Stimulated activated CD4-positive, alpha-beta T cell treated with anti-CD3 and anti-CD28 coated beads, TNF-alpha, amount 100 ng/mL, for 4 hours (primary cell): ENCODE results near the gene AANAT.

Experiments
- DNase-seq, 3 experiments: peaks; one replicate each; pipeline ENCODE4 v3.0.0-alpha.2; 2020; ENCODE audit warnings: low read depth in 3 of 3

The AANAT gene

GRCh38 chr17:76490112-76490710 is 22.8 kb downstream of the AANAT start:
- no peak for DNase-seq

- no peak for DNase-seq
These were observed 24.1 kb downstream of the AANAT start for GRCh38 chr17:76491271-76492122.

- no peak for DNase-seq
These were observed 25.0 kb downstream of the AANAT start for GRCh38 chr17:76492123-76492988.

- DNase-seq, result no peak
These were observed 25.6 kb downstream of the AANAT start for GRCh38 chr17:76492989-76493501.

GRCh38 chr17:76493505-76494167 is 26.2 kb downstream of the AANAT start:
- DNase-seq, result no peak

- no peak for DNase-seq
These were observed 28.4 kb downstream of the AANAT start for GRCh38 chr17:76495663-76496400.

- DNase-seq, result no peak
These were observed 29.1 kb downstream of the AANAT start for GRCh38 chr17:76496464-76496863.

- no peak for DNase-seq
These were observed 30.2 kb downstream of the AANAT start for GRCh38 chr17:76497699-76497978.

GRCh38 chr17:76497979-76498875 is 30.8 kb downstream of the AANAT start:
- no peak for DNase-seq

GRCh38 chr17:76498876-76499251 is 31.5 kb downstream of the AANAT start:
- DNase-seq, result no peak

GRCh38 chr17:76499267-76499667 is 31.9 kb downstream of the AANAT start:
- DNase-seq, result no peak

- no peak for DNase-seq
These were observed 32.8 kb downstream of the AANAT start for GRCh38 chr17:76500074-76500746.

GRCh38 chr17:76500747-76501017 is 33.3 kb downstream of the AANAT start:
- no peak for DNase-seq

GRCh38 chr17:76501018-76501826 is 33.8 kb downstream of the AANAT start, which contains the start of gene RHBDF2:
Gene RHBDF2 (minus strand): TSS chr17:76501423. CDS start chr17:76481524, 19,899 bp downstream.
- peak; percentile 95 to 96 (median 96) for DNase-seq

GRCh38 chr17:76501827-76502307 is 34.5 kb downstream of the AANAT start:
- DNase-seq, result no peak

GRCh38 chr17:76502341-76503211 is 35.2 kb downstream of the AANAT start:
- DNase-seq, result no peak

GRCh38 chr17:76504117-76504516 is 36.7 kb downstream of the AANAT start:
- no peak for DNase-seq
